GM18907 (cell line): ENCODE measurements around the gene SYCN.
"Not testable (repeated sequence)": the region's sequence is repeated elsewhere in the genome, so short reads cannot be mapped to it uniquely, and the experiment has no call there.

Experiments
- ATAC-seq: cut with Tn5 transposase; IDR thresholded peaks from one replicate; pipeline ENCODE4 v1.9.1; 2021; ENCODE audit warnings: mild to moderate bottlenecking, moderate library complexity; ENCODE audit not compliant: unreplicated experiment

The SYCN gene

GRCh38 chr19:39230096-39230764 lies 26.2 kb upstream of the SYCN start:
- no peak for ATAC-seq

GRCh38 chr19:39224910-39225309 lies 20.8 kb upstream of the SYCN start:
- ATAC-seq = no peak

DNA sequence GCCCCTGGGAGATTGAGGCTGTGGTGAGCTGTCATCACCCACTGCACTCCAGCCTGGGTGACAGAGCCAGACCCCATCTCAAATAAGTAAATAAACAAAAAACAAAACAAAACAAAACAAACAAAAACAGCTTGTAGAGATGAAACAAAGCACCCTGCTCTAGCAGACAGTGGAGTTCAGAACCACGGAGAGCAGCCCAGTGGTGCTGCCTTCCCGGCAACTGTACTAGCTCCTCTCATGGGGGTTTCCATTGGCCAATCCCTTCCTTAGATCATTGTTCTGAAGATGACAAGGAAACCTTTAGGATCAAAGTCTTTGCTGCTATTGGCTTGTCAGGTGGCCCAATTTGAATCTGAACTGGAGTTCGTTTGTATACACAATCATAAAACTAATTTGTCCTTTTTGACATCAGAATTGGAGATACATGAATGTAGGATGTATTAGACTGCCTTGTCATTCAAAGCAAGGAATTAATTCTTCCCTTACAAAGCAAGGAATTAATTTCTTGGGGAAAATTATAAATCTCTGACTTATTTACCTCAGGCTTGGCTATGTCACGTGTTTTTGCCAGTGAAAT lies 19.7 kb upstream of the SYCN start:
- no peak for ATAC-seq

- ATAC-seq = not testable (repeated sequence)
Observed at GRCh38 chr19:39219108-39219507, 15.0 kb upstream of the SYCN start.

- ATAC-seq = no peak
Observed at GRCh38 chr19:39218230-39219007, 14.4 kb upstream of the SYCN start.

DNA sequence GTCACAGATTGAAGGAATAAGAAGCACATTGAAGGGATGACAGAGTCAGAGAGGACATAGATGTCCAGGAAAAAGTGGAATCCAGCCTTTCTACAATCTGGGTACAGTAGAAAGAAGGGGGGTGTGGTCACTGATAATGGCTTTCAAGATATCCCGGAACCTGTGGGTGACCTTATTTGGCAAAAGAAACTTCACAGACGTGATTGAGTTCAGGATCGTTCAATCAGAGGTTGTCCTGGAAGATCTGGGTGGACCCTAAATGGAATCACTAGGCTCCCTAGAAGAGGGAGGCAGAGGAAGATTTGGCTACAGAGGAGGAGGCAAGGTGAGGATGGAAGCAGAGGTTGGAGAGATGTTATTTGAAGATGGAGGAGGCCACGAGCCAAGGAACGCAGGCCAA lies 13.0 kb upstream of the SYCN start:
- no peak for ATAC-seq

DNA sequence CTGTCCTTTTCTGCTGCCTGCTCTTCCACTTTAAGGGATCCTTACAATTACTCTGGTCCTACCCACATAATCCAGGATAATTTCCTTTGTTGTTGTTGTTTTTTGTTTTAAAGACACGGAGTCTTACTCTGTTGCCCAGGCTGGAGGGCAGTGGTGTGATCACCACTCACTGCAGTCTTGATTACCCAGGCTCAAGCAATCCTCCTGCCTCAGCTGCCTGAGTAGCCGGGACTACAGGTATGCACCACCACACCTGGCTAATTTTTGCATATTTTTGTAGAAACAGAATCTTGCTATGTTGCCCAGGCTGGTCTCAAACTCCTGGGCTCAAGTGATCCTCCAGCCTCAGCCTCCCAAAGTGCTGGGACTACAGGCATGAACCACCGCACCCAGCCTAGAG lies 11.3 kb upstream of the SYCN start:
- ATAC-seq = not testable (repeated sequence)

DNA sequence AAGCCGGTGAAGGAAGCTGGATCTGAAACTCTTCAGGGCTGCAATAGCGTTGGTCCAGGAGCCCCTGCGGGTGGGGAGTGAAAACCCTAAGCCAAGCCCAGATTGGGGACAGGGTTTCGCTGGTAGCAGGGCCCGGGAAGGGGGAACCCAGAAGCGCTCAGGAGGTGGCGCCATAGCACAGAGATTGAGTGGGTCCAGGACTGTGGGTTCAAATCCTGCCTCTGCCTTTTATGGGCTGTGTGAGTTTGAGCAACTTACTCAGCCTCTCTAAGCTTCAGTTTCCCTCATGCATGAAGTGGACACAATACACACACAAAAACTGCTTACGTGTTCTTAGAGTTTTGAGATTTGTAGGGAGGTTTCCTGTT lies 8.3 kb upstream of the SYCN start:
- no peak for ATAC-seq

- no peak for ATAC-seq
Observed at GRCh38 chr19:39211731-39212374, 7.8 kb upstream of the SYCN start.

DNA sequence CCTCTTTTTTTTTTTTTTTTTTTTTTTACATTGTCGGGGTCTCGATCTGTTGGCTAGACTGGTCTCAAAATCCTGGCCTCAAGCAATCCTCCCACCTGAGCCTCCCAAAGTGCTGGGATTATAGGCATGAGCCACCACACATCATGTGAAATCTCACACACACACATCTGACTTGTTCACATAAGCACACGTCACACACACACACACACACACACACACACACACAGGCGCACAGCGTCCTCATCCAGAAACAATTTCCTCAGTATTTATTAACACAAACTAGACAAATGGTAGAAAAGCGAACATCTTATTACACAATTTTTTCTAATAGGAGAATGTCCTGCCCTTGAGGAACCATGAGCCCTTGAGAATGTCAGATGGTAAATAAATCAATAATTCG lies 5.1 kb upstream of the SYCN start:
- ATAC-seq = no peak

- ATAC-seq = no peak
Observed at GRCh38 chr19:39208175-39208795, 4.2 kb upstream of the SYCN start.

GRCh38 chr19:39207293-39207836 lies 3.3 kb upstream of the SYCN start:
- ATAC-seq = no peak

GRCh38 chr19:39206122-39206521 lies 2.1 kb upstream of the SYCN start:
- ATAC-seq = no peak

GRCh38 chr19:39205449-39205764 lies 1.3 kb upstream of the SYCN start:
- no peak for ATAC-seq

- ATAC-seq = no peak
Observed at GRCh38 chr19:39202998-39203355, 1.1 kb downstream of the SYCN start.

DNA sequence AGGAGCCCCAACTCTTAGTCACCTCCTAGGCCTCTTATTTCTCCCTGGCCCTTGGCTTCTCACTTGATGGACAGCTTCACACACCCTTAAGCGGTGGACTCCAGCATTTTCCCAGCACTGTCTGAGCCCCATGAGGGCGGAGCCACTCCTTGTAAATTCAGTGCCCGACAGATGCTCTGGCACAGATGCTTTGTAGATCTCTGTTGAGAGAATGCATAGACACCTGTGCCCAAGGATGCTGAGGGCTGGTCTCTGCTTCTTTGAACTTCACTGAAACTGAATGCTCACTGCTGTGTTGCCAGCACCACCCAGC lies 3.3 kb downstream of the SYCN start:
- ATAC-seq = no peak

GRCh38 chr19:39200066-39200802 lies 3.8 kb downstream of the SYCN start:
- ATAC-seq = no peak

DNA sequence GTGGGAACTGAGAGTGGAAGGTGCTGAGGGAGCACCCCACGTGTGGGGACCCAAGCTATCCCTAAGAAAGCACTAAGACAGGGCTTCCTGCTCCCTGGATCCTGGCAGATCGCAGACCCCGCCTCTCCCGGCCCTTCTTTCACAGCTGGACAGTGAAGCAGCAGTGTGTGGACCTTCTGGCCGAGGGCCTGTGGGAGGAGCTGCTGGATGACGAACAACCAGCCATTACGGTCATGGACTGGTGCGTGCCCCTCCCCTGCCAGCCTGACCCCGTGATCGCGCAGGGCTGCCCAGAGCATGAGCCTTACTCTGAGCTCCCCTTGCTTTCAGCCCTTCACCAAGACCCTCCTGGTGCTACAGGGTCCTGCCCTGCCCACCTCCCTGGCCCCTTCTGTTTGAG lies 5.0 kb downstream of the SYCN start:
- no peak for ATAC-seq

- ATAC-seq = no peak
Observed at GRCh38 chr19:39197808-39198207, 6.3 kb downstream of the SYCN start.

GRCh38 chr19:39196860-39197562 lies 7.1 kb downstream of the SYCN start, which contains the start of gene NCCRP1:
NCCRP1 (plus strand) TSS chr19:39196964; CDS start chr19:39196983, 19 bp downstream.
- no peak for ATAC-seq
